Right ventricle myocardium superior (tissue), 1 donor: Measurements from ENCODE around the gene HTR7. TPM values are rescaled to one million over a fixed set of nuclear protein-coding genes. Genes with fewer than 3 reads are reported as not detected.

ENCODE experiments used
- ATAC-seq: fragments of 200-7000 bp; cut with Tn5 transposase; one replicate; pipeline ENCODE4 v1.9.1; 2020; ENCODE audit warnings: mild to moderate bottlenecking; ENCODE audit not compliant: poor library complexity
- DNase-seq: peaks from one replicate; pipeline ENCODE4 v3.0.0-alpha.2; 2020
- intact Hi-C: fragments of 100-400 bp; cut with DNase I; formaldehyde crosslinking; loops from one replicate; pipeline ENCODE4 v1.11.2; 2022
- total RNA-seq: library from RNA; stranded (reverse); fragmentation: NEBNext Ultra II Directional; extraction: Animal tissue kit (Norgen Biotek cat#: 25700); gene quantifications from one replicate; pipeline ENCODE4 v1.2.1, GENCODE V29; 2021
- donor health status: DM: no; HTN: yes; CAD: no; lungs with severe emphysema.

Gene HTR7
- total RNA-seq, 1 donor from 2014 or later, result 0.16 TPM

GRCh38 chr10:90701428-90701827 lies 156.4 kb downstream of the HTR7 start:
- DNase-seq (no peak), ATAC-seq (no peak)
- intact Hi-C loops, result no loop called here

GRCh38 chr10:90695915-90696676 lies 161.7 kb downstream of the HTR7 start:
- ATAC-seq (no peak), DNase-seq (no peak)
- intact Hi-C loops, result no loop called here

Other genes with a start within 250 kb of the HTR7 start
- gene RPP30, start 13.9 kb upstream of the HTR7 start, total RNA-seq, result 27.4 TPM
- gene ANKRD1, start 63.0 kb upstream of the HTR7 start, total RNA-seq, result 1,733 TPM